ENCODE measurements around the gene ZBED2. TPM values are rescaled to one million over a fixed set of nuclear protein-coding genes. Genes with fewer than 3 reads are reported as not detected.

ZBED2 gene
- total RNA-seq, 2 donors from 2014 or later = 0.68 TPM; not detected in 1

- WGBS = 77% methylated on average over 2 of the region's 2 CpGs
- Histone ChIP-seq H3K27me3 (replicated peaks; ENCODE audit: insufficient read depth) (no peaks in the 10 kb centered on the region), H3K27ac (no peak overlapping the region), H3K9me3 (no peaks in the 10 kb centered on the region), H3K4me1 (replicated peaks) (no peaks in the 10 kb centered on the region), H3K36me3 (no peaks in the 10 kb centered on the region), H3K4me3 (no peak overlapping the region)
- no peak for TF ChIP-seq POLR2A (IDR thresholded peaks at IDR 0.05)
- no peak for TF ChIP-seq POLR2AphosphoS5 (IDR thresholded peaks at IDR 0.05)
- TF ChIP-seq CTCF (IDR thresholded peaks at IDR 0.05) = no peak
- intact Hi-C loops (cut with DNase I) = no loop called here
- no peak for DNase-seq (ENCODE audit: low spot score)
Measured at GRCh38 chr3:111605493-111605892, 10.3 kb upstream of the ZBED2 start.

DNA sequence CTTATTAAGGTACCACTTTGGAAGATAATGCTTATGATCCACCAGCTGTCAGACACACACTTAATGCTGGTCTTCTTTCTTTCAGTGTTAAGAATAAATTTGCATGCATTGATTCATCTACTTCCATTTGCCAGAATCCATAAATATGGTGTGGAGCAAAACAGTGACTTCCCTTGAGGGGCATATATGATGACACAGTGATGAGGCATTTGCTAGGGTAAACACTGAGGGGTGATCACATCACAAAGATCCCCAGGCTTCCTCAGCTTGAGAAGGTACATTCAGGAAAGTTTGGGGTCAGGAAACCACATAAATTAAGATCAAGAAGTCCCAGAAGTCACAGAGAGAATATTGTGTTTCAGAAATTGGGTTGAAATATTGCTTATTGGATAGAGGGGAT lies 9.9 kb upstream of the ZBED2 start:
- DNase-seq (ENCODE audit: low spot score) = no peak
- intact Hi-C loops (cut with DNase I) = no loop called here
- H3K27ac ChIP-seq = no peak overlapping the region
- H3K36me3 ChIP-seq = no peaks in the 10 kb centered on the region
- H3K27me3 ChIP-seq (replicated peaks; ENCODE audit: insufficient read depth) = no peaks in the 10 kb centered on the region
- no peak overlapping the region for H3K4me3 ChIP-seq
- H3K4me1 ChIP-seq (replicated peaks) = no peaks in the 10 kb centered on the region
- TF ChIP-seq POLR2AphosphoS5 (IDR thresholded peaks at IDR 0.05) = no peak
- no peak for TF ChIP-seq CTCF (IDR thresholded peaks at IDR 0.05)
- no peak for TF ChIP-seq POLR2A (IDR thresholded peaks at IDR 0.05)
- H3K9me3 ChIP-seq = no peaks in the 10 kb centered on the region

DNA sequence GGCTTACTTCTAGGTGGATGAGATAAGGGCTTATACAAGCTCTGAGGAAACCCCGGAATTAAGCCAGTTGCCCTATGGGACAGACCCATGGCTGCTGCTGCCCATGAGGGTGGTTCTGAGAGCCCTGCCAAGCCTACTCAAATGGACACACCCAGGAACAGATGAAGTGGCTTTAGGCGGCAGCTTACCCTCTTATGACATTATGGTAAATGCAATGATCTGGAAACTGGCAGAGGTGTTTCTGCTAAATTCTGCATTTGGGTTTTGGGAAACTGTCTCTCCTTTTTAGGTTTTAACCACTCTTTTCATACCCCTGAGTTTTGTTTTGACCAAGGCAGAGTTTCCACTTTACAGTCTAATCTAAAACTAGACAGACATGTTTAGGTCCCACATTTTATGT lies 9.0 kb upstream of the ZBED2 start:
- Histone ChIP-seq H3K27ac (no peak overlapping the region), H3K27me3 (replicated peaks; ENCODE audit: insufficient read depth) (no peaks in the 10 kb centered on the region), H3K4me1 (replicated peaks) (no peaks in the 10 kb centered on the region), H3K9me3 (no peaks in the 10 kb centered on the region), H3K4me3 (no peak overlapping the region), H3K36me3 (no peaks in the 10 kb centered on the region)
- TF ChIP-seq CTCF (IDR thresholded peaks at IDR 0.05) (no peak), POLR2AphosphoS5 (IDR thresholded peaks at IDR 0.05) (no peak), POLR2A (IDR thresholded peaks at IDR 0.05) (no peak)
- DNase-seq (ENCODE audit: low spot score) = no peak
- 91% methylated on average over 2 of the region's 2 CpGs for WGBS
- intact Hi-C loops (cut with DNase I) = no loop called here

DNA sequence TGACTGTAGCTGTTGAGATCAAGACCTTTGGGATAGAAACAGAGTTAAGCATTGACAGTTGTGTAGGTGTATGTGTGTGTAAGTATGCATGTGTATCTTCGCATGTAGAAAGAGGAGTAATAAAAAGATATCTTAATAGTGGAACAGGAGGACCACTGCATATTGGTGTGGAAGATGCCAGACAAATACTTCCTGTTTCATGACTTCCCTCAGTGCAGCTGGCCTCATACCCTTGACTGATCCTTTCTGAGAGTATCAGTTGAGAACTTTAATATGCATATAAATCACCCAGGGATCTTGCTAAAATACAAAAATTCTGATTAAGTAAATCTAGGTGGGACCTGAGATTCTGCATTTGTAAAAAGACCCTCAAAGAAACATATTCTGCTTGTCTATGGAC lies 8.5 kb upstream of the ZBED2 start:
- WGBS = 86% methylated on average over 1 of the region's 1 CpG
- intact Hi-C loops (cut with DNase I) = no loop called here
- no peak overlapping the region for H3K27ac ChIP-seq

GRCh38 chr3:111601810-111602209 lies 6.7 kb upstream of the ZBED2 start:
- Histone ChIP-seq H3K27me3 (replicated peaks; ENCODE audit: insufficient read depth) (no peaks in the 10 kb centered on the region), H3K27ac (no peak overlapping the region), H3K9me3 (no peaks in the 10 kb centered on the region), H3K4me1 (replicated peaks) (no peaks in the 10 kb centered on the region), H3K36me3 (no peaks in the 10 kb centered on the region), H3K4me3 (no peak overlapping the region)
- 68% methylated on average over 4 of the region's 4 CpGs for WGBS
- intact Hi-C loops (cut with DNase I) = no loop called here
- DNase-seq (ENCODE audit: low spot score) = no peak
- TF ChIP-seq POLR2A (IDR thresholded peaks at IDR 0.05) = no peak
- TF ChIP-seq CTCF (IDR thresholded peaks at IDR 0.05) = no peak
- TF ChIP-seq POLR2AphosphoS5 (IDR thresholded peaks at IDR 0.05) = no peak

More for the DNA sequence above, 8.5 kb upstream of the ZBED2 start:
- Histone ChIP-seq H3K27me3 (replicated peaks; ENCODE audit: insufficient read depth) (no peaks in the 10 kb centered on the region), H3K4me1 (replicated peaks) (no peaks in the 10 kb centered on the region), H3K36me3 (no peaks in the 10 kb centered on the region), H3K9me3 (no peaks in the 10 kb centered on the region), H3K4me3 (no peak overlapping the region)
- no peak for DNase-seq (ENCODE audit: low spot score)
- TF ChIP-seq POLR2AphosphoS5 (IDR thresholded peaks at IDR 0.05) = no peak
